Measurements from ENCODE around the gene SNX21. TPM values are rescaled to one million over a fixed set of nuclear protein-coding genes. Genes with fewer than 3 reads are reported as not detected.

SNX21 gene
- total RNA-seq, 2 experiments from 2014 or later, result 0.36 to 0.89 TPM

- no peak for DNase-seq
- no peaks in the 10 kb centered on the region for H3K27me3 ChIP-seq (ENCODE audit: control insufficient read depth in 1 of 2, insufficient read depth in 2 of 2, low read length in 2 of 2)
- no peak for ATAC-seq (ENCODE audit: poor library complexity)
- H3K9me3 ChIP-seq (ENCODE audit: control insufficient read depth in 1 of 2, insufficient read depth in 1 of 2, low read length in 2 of 2), result no peaks in the 10 kb centered on the region
- CTCF ChIA-PET, result no interaction called here
- H3K4me1 Mint-ChIP-seq (ENCODE audit: low read depth), result peaks cover 24% of the 10 kb centered on the region
- no peak overlapping the region for H3K27ac ChIP-seq (ENCODE audit: low read depth in 1 of 2, low read length in 2 of 2)
- no peak overlapping the region for H3K4me3 Mint-ChIP-seq
- peaks cover 24% of the 10 kb centered on the region for H3K36me3 ChIP-seq (ENCODE audit: insufficient read depth, low read length)
- no peak overlapping the region for H3K27ac Mint-ChIP-seq
- H3K4me1 ChIP-seq (ENCODE audit: insufficient read depth, low read length), result peaks cover 26% of the 10 kb centered on the region
- H3K9me3 Mint-ChIP-seq, result no peaks in the 10 kb centered on the region
- no peak overlapping the region for H3K4me3 ChIP-seq (ENCODE audit: low read length)
- intact Hi-C loops (cut with DNase I, micrococcal nuclease), result no loop called here
- H3K27me3 Mint-ChIP-seq, result no peaks in the 10 kb centered on the region
- TF ChIP-seq CTCF (IDR thresholded peaks at IDR 0.05), result no peak
- POLR2A ChIA-PET, result no interaction called here
- peaks cover 28% of the 10 kb centered on the region for H3K36me3 Mint-ChIP-seq (ENCODE audit: low read depth)
Observed at GRCh38 chr20:45878076-45878761, 44.6 kb downstream of the SNX21 start.

- H3K36me3 ChIP-seq (ENCODE audit: insufficient read depth, low read length), result peaks cover 33% of the 10 kb centered on the region
- H3K27ac ChIP-seq (ENCODE audit: low read depth in 1 of 2, low read length in 2 of 2), result peak within 1 kb of the TSS; percentile 79 to 82
- H3K4me1 ChIP-seq (ENCODE audit: insufficient read depth, low read length), result peaks cover 51% of the 10 kb centered on the region
- Mint-ChIP-seq H3K27me3 (no peaks in the 10 kb centered on the region), H3K4me3 (peak within 1 kb of the TSS; percentile 87), H3K27ac (peak within 1 kb of the TSS; percentile 86), H3K4me1 (ENCODE audit: low read depth) (peaks cover 42% of the 10 kb centered on the region), H3K9me3 (no peaks in the 10 kb centered on the region), H3K36me3 (ENCODE audit: low read depth) (peaks cover 45% of the 10 kb centered on the region)
- intact Hi-C loops (cut with DNase I, micrococcal nuclease), result loop anchor here (1.0 to 2.0 kb wide), 3 partner anchors 9 to 54 kb away; partner anchors contain the start of genes ACOT8 (in 2 of the 2), ZSWIM3 (in 2 of the 2) and PCIF1 (in 1 of the 2)
- POLR2A ChIA-PET, result interaction anchor here (0.6 to 5.6 kb wide), 14 partner anchors 10 to 914 kb away, joined by 3 to 78 read pairs (median 4); partner anchors contain the start of genes ACOT8, CTSA, ELMO2 and NEURL2
- no peaks in the 10 kb centered on the region for H3K9me3 ChIP-seq (ENCODE audit: control insufficient read depth in 1 of 2, insufficient read depth in 1 of 2, low read length in 2 of 2)
- H3K4me3 ChIP-seq (ENCODE audit: low read length), result peak within 1 kb of the TSS; percentile 78
- DNase-seq (peak; percentile 96 to 100 (median 99)), ATAC-seq (ENCODE audit: poor library complexity) (peak; percentile 98)
- no peaks in the 10 kb centered on the region for H3K27me3 ChIP-seq (ENCODE audit: control insufficient read depth in 1 of 2, insufficient read depth in 2 of 2, low read length in 2 of 2)
- no peak for TF ChIP-seq CTCF (IDR thresholded peaks at IDR 0.05)
- CTCF ChIA-PET, result interaction anchor here (1.3 to 1.6 kb wide), 2 partner anchors 9 to 82 kb away, joined by 4 to 7 read pairs; no protein-coding TSS in a partner anchor
Observed at GRCh38 chr20:45880988-45881788, 47.6 kb downstream of the SNX21 start, which contains the start of gene ZSWIM1. ZSWIM1 (plus strand) TSS chr20:45881227; CDS start chr20:45882593, 1,366 bp downstream.

GRCh38 chr20:45882469-45883099, 49.0 kb downstream of the SNX21 start:
- Mint-ChIP-seq H3K4me1 (ENCODE audit: low read depth) (peaks cover 49% of the 10 kb centered on the region), H3K27ac (peak overlapping the region; percentile 86), H3K9me3 (no peaks in the 10 kb centered on the region), H3K4me3 (peak overlapping the region; percentile 73), H3K27me3 (no peaks in the 10 kb centered on the region), H3K36me3 (ENCODE audit: low read depth) (peaks cover 41% of the 10 kb centered on the region)
- no peak for TF ChIP-seq CTCF (IDR thresholded peaks at IDR 0.05)
- H3K27ac ChIP-seq (ENCODE audit: low read depth in 1 of 2, low read length in 2 of 2), result no peak overlapping the region
- no peak for DNase-seq
- H3K36me3 ChIP-seq (ENCODE audit: insufficient read depth, low read length), result peaks cover 30% of the 10 kb centered on the region
- ChIA-PET POLR2A (interaction anchor here (2.8 to 5.6 kb wide), 3 partner anchors 9 to 88 kb away, joined by 23 to 78 read pairs (median 57); partner anchors contain the start of genes CTSA, NEURL2, PCIF1 and ZNF335), CTCF (no interaction called here)
- H3K4me1 ChIP-seq (ENCODE audit: insufficient read depth, low read length), result peaks cover 52% of the 10 kb centered on the region
- no peaks in the 10 kb centered on the region for H3K9me3 ChIP-seq (ENCODE audit: control insufficient read depth in 1 of 2, insufficient read depth in 1 of 2, low read length in 2 of 2)
- intact Hi-C loops (cut with DNase I, micrococcal nuclease), result no loop called here
- no peak for ATAC-seq (ENCODE audit: poor library complexity)
- no peak overlapping the region for H3K4me3 ChIP-seq (ENCODE audit: low read length)
- no peaks in the 10 kb centered on the region for H3K27me3 ChIP-seq (ENCODE audit: control insufficient read depth in 1 of 2, insufficient read depth in 2 of 2, low read length in 2 of 2)
